Measurements from ENCODE around the gene NEK4. TPM values are rescaled to one million over a fixed set of nuclear protein-coding genes. Genes with fewer than 3 reads are reported as not detected.
"Not testable (repeated sequence)": the region's sequence is repeated elsewhere in the genome, so short reads cannot be mapped to it uniquely, and the experiment has no call there.

NEK4 gene
- total RNA-seq, 1 experiment from 2014 or later: 22.0 TPM

- DNase-seq (ENCODE audit: low spot score): no peak
- Histone ChIP-seq H3K27ac (ENCODE audit: low read depth, low read length, poor library complexity, severe bottlenecking) (peak overlapping the region; percentile 68), H3K27me3 (replicated peaks; ENCODE audit: insufficient read depth, low read depth, low read length, poor library complexity) (no peaks in the 10 kb centered on the region), H3K4me1 (ENCODE audit: insufficient read depth, low read length, poor library complexity, severe bottlenecking) (peaks cover 7% of the 10 kb centered on the region), H3K9me3 (ENCODE audit: low read depth, low read length, poor library complexity, severe bottlenecking) (no peaks in the 10 kb centered on the region), H3K36me3 (ENCODE audit: insufficient read depth, low read length, poor library complexity, severe bottlenecking) (peaks cover 27% of the 10 kb centered on the region), H3K4me3 (ENCODE audit: low read depth, low read length, poor library complexity, severe bottlenecking) (no peak overlapping the region)
- ChIA-PET CTCF (no interaction called here), POLR2A (ENCODE audit: low non-redundant PET) (interaction anchor here (0.6 kb wide), 1 partner anchor 398 kb away, joined by 7 read pairs; no protein-coding TSS in a partner anchor)
- intact Hi-C loops (cut with micrococcal nuclease; ENCODE audit: unreplicated experiment): no loop called here
- BruUV-seq (replicated peaks): no TSS peak
- no peak for TF ChIP-seq CTCF (conservative IDR thresholded peaks at IDR 0.05; ENCODE audit: low read depth, low read length)
- TF ChIP-seq EZH2 (IDR thresholded peaks at IDR 0.05; ENCODE audit: borderline replicate concordance, low read depth, low read length, poor library complexity, severe bottlenecking): no peak
Measured at GRCh38 chr3:52678265-52679198, 92.2 kb downstream of the NEK4 start.

DNA sequence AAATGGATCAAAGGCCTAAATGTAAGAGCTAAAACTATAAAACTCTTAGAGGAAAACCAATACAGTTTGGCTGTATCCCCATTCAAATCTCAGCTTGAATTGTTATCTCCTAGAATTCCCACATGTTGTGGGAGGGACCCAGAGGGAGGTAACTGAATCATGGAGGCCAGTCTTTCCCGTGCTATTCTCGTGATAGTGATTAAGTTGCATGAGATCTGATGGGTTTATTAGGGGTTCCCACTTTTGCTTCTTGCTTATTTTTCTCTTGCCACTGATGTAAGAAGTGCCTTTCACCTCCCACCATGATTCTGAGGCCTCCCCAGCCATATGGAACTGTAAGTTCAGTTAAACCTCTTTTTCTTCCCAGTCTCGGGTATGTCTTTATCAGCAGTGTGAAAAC is 94.5 kb downstream of the NEK4 start:
- peaks cover 30% of the 10 kb centered on the region for H3K36me3 ChIP-seq (ENCODE audit: insufficient read depth, low read length, poor library complexity, severe bottlenecking)
- POLR2A ChIA-PET (ENCODE audit: low non-redundant PET); CTCF ChIA-PET; H3K27ac ChIP-seq (ENCODE audit: low read depth, low read length, poor library complexity, severe bottlenecking); H3K4me1 ChIP-seq (ENCODE audit: insufficient read depth, low read length, poor library complexity, severe bottlenecking); H3K27me3 ChIP-seq (replicated peaks; ENCODE audit: insufficient read depth, low read depth, low read length, poor library complexity); BruUV-seq (replicated peaks); H3K4me3 ChIP-seq (ENCODE audit: low read depth, low read length, poor library complexity, severe bottlenecking); DNase-seq (ENCODE audit: low spot score); intact Hi-C loops (cut with micrococcal nuclease; ENCODE audit: unreplicated experiment); H3K9me3 ChIP-seq (ENCODE audit: low read depth, low read length, poor library complexity, severe bottlenecking): not testable (repeated sequence)

DNA sequence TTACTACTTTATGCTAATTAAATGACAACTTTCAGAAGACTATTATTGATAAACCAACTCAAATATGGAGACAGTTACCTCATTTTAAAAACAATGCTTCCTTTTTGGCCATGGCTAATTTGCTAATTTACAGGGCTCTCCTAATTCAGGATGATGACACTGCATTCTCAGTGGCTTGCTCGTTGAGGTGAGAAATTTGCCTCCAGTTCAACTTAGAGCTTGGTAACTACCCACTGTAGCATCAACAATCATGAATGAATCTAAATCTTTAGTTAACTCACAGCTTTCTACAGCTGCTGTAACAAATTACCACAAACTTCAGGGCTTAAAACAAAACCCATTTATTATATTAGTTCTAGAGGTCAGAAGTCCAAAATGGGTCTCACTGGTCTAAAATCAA is 99.1 kb downstream of the NEK4 start:
- H3K27ac ChIP-seq (ENCODE audit: low read depth, low read length, poor library complexity, severe bottlenecking): no peak overlapping the region
- H3K4me1 ChIP-seq (ENCODE audit: insufficient read depth, low read length, poor library complexity, severe bottlenecking): no peaks in the 10 kb centered on the region
- no peaks in the 10 kb centered on the region for H3K27me3 ChIP-seq (replicated peaks; ENCODE audit: insufficient read depth, low read depth, low read length, poor library complexity)
- no peak for DNase-seq (ENCODE audit: low spot score)
- POLR2A ChIA-PET (ENCODE audit: low non-redundant PET): no interaction called here
- no TSS peak for BruUV-seq (replicated peaks)
- peaks cover 21% of the 10 kb centered on the region for H3K36me3 ChIP-seq (ENCODE audit: insufficient read depth, low read length, poor library complexity, severe bottlenecking)
- H3K4me3 ChIP-seq (ENCODE audit: low read depth, low read length, poor library complexity, severe bottlenecking): no peak overlapping the region
- no peaks in the 10 kb centered on the region for H3K9me3 ChIP-seq (ENCODE audit: low read depth, low read length, poor library complexity, severe bottlenecking)
- TF ChIP-seq EZH2 (IDR thresholded peaks at IDR 0.05; ENCODE audit: borderline replicate concordance, low read depth, low read length, poor library complexity, severe bottlenecking): no peak
- no peak for TF ChIP-seq CTCF (conservative IDR thresholded peaks at IDR 0.05; ENCODE audit: low read depth, low read length)
- CTCF ChIA-PET: no interaction called here
- intact Hi-C loops (cut with micrococcal nuclease; ENCODE audit: unreplicated experiment): no loop called here
